ENCODE data around the gene FSTL4.
A peak's percentile ranks its signal among the peaks of the same experiment; 100 is the strongest.

Gene FSTL4

DNA sequence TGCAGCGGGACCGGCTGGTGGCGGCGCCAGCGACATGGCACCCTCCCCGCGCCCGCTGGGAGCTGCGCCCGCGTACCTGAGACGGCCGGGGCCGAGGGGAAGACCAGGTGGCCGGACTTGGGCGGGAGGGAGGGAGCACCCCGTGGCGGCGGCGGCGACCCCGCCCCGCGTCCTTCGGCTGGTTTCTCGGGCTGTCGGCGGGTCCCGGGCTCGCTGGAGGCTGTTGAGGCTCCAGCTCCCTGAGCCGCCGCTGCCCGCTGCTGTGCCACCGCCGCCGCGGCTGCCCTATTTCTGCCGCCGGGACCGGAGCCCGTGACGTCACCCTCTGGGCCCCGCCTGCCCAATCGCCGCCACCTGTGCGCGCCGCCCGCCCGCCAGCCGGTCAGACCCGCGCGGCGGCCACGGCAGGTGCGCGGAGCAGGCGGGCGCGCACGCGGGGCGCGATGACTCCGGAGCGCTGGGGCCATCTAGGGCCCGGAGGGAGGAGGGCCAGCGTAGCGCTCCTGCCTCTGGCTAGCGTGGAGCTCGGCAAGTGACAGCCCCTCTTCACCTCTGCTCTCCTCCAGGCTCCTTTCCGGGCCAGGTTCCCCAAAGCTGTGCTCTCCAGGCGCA lies at the start of gene FSTL4:
Gene FSTL4 (minus strand): TSS at position 293 of the 612 bp plus-strand sequence.
- no CpG with 5 or more reads among the region's 74 CpGs for WGBS (ENCODE audit: insufficient coverage, insufficient read length)
- H3K4me1 ChIP-seq (ENCODE audit: control insufficient read depth, insufficient read depth, low read length) = peaks cover 7% of the 10 kb centered on the region
- peaks cover 29% of the 10 kb centered on the region for H3K27me3 ChIP-seq (ENCODE audit: control insufficient read depth, insufficient read depth, low read length)
- no peak within 1 kb of the TSS for H3K27ac ChIP-seq (ENCODE audit: low read length)
- no peak for DNase-seq (ENCODE audit: low read depth, low spot score)
- no peaks in the 10 kb centered on the region for H3K9me3 ChIP-seq (ENCODE audit: control insufficient read depth, insufficient read depth, low read length)
- H3K36me3 ChIP-seq (ENCODE audit: control insufficient read depth, insufficient read depth, low read length) = no peaks in the 10 kb centered on the region
- peak within 1 kb of the TSS; percentile 36 for H3K4me3 ChIP-seq (ENCODE audit: low read length)

DNA sequence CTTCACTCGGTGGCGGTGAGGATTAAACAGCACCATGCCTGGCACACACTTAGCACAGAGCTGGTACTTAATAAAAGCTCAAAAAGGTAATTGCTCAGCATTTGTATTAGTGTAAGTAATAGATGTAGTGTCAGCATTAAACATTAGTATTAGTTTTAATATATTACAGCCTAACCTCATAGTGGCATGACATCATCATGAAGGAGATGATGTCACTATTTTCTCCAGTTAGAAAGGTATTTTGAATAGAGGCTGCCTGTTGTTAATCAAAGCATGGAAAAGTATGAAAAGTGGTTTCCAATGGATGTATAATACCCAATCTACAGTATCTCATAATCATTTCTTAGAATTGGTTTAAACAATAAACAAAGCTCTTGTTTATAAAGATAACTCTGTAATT lies 49.0 kb upstream of the FSTL4 start:
- H3K27me3 ChIP-seq (ENCODE audit: control insufficient read depth, insufficient read depth, low read length) = no peaks in the 10 kb centered on the region
- H3K36me3 ChIP-seq (ENCODE audit: control insufficient read depth, insufficient read depth, low read length) = no peaks in the 10 kb centered on the region
- H3K27ac ChIP-seq (ENCODE audit: low read length) = no peak overlapping the region
- H3K4me3 ChIP-seq (ENCODE audit: low read length) = no peak overlapping the region
- no CpG with 5 or more reads among the region's 2 CpGs for WGBS (ENCODE audit: insufficient coverage, insufficient read length)
- no peaks in the 10 kb centered on the region for H3K9me3 ChIP-seq (ENCODE audit: control insufficient read depth, insufficient read depth, low read length)
- no peak for DNase-seq (ENCODE audit: low read depth, low spot score)
- H3K4me1 ChIP-seq (ENCODE audit: control insufficient read depth, insufficient read depth, low read length) = no peaks in the 10 kb centered on the region

DNA sequence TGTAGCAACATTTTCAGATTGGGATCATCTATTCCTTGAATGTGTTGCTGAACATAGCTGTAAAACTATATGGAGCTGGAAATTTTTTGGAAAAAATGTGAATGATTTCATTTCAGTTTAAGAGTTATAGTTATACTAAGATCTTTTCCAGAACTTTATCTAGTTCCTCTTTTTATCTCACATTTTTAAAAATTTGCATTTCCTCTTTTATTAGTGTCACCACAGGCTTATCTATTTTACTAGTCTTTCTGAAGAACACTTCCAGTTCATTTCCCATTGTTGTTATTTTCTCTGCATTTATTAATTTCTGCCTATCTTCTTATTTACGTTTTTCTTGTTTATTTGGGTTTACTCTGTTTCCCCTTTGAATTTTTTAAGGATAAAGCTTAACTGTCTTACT lies 46.0 kb upstream of the FSTL4 start:
- Histone ChIP-seq H3K36me3 (ENCODE audit: control insufficient read depth, insufficient read depth, low read length) (no peaks in the 10 kb centered on the region), H3K27ac (ENCODE audit: low read length) (no peak overlapping the region), H3K9me3 (ENCODE audit: control insufficient read depth, insufficient read depth, low read length) (no peaks in the 10 kb centered on the region), H3K27me3 (ENCODE audit: control insufficient read depth, insufficient read depth, low read length) (no peaks in the 10 kb centered on the region), H3K4me3 (ENCODE audit: low read length) (no peak overlapping the region), H3K4me1 (ENCODE audit: control insufficient read depth, insufficient read depth, low read length) (no peaks in the 10 kb centered on the region)
- WGBS (ENCODE audit: insufficient coverage, insufficient read length) = no CpG with 5 or more reads among the region's 1 CpG
- DNase-seq (ENCODE audit: low read depth, low spot score) = no peak

DNA sequence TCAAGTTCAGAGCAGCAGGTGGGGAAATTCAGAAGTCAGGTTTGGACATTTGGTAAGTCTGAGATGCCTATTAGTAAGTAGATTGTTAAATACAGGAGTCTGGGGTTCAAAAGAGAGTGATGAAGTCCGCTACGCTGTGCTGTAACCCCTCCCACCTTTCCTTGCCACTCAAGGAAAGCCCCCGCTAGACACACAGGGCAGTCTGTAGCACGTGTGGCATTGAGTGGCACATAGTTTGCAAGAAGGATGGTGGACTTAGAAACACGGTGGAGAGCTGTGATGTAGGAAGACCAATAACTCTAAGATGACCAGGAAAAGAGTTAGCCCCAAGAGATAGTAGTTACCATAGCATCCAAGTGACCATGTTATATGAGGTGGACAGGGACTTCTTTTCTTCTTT lies 44.7 kb upstream of the FSTL4 start:
- H3K9me3 ChIP-seq (ENCODE audit: control insufficient read depth, insufficient read depth, low read length) = no peaks in the 10 kb centered on the region
- no peaks in the 10 kb centered on the region for H3K36me3 ChIP-seq (ENCODE audit: control insufficient read depth, insufficient read depth, low read length)
- no peak overlapping the region for H3K4me3 ChIP-seq (ENCODE audit: low read length)
- no peaks in the 10 kb centered on the region for H3K4me1 ChIP-seq (ENCODE audit: control insufficient read depth, insufficient read depth, low read length)
- DNase-seq (ENCODE audit: low read depth, low spot score) = no peak
- no CpG with 5 or more reads among the region's 5 CpGs for WGBS (ENCODE audit: insufficient coverage, insufficient read length)
- H3K27ac ChIP-seq (ENCODE audit: low read length) = no peak overlapping the region
- H3K27me3 ChIP-seq (ENCODE audit: control insufficient read depth, insufficient read depth, low read length) = no peaks in the 10 kb centered on the region

DNA sequence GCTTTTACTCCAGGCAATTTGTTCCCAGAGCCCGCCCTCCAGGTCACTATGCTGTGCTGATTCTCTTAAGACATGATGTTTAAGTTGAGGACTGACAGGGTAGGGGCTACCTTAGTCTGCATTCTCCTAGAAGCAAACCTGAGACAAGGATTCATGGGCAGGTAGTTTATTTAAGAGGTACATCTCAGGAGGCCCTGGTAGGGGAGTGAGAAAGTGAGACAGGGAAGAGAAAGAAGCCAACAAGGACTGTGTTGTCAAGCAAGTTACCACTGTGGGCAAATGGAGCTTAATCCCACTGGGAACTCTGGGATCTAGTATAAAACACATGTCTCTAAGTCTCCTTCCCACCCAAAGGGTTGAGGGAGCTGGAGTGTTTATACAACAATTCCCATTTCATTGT lies 43.6 kb upstream of the FSTL4 start:
- whole genome bisulfite sequencing (ENCODE audit: insufficient coverage, insufficient read length) = no CpG with 5 or more reads among the region's 1 CpG
- H3K36me3 ChIP-seq (ENCODE audit: control insufficient read depth, insufficient read depth, low read length) = no peaks in the 10 kb centered on the region
- H3K4me3 ChIP-seq (ENCODE audit: low read length) = no peak overlapping the region
- no peaks in the 10 kb centered on the region for H3K27me3 ChIP-seq (ENCODE audit: control insufficient read depth, insufficient read depth, low read length)
- H3K27ac ChIP-seq (ENCODE audit: low read length) = no peak overlapping the region
- H3K4me1 ChIP-seq (ENCODE audit: control insufficient read depth, insufficient read depth, low read length) = no peaks in the 10 kb centered on the region
- no peaks in the 10 kb centered on the region for H3K9me3 ChIP-seq (ENCODE audit: control insufficient read depth, insufficient read depth, low read length)
- no peak for DNase-seq (ENCODE audit: low read depth, low spot score)

DNA sequence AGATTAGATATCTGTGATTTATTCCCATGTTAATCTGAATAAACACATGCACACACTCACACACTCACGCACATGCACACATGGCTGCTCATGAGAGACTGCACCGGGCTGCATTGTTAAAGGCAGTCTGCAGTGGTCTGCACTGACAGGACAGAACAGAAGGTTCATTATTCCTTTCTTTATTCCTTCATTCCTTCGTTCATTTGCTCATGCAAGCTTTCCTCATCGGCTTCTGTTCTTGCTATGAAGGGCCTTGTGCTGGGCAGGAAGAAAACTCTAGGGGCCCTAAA lies 41.4 kb upstream of the FSTL4 start:
- H3K36me3 ChIP-seq (ENCODE audit: control insufficient read depth, insufficient read depth, low read length) = no peaks in the 10 kb centered on the region
- DNase-seq (ENCODE audit: low read depth, low spot score) = no peak
- H3K27ac ChIP-seq (ENCODE audit: low read length) = no peak overlapping the region
- WGBS (ENCODE audit: insufficient coverage, insufficient read length) = no CpG with 5 or more reads among the region's 4 CpGs
- no peaks in the 10 kb centered on the region for H3K4me1 ChIP-seq (ENCODE audit: control insufficient read depth, insufficient read depth, low read length)
- H3K9me3 ChIP-seq (ENCODE audit: control insufficient read depth, insufficient read depth, low read length) = no peaks in the 10 kb centered on the region
- no peaks in the 10 kb centered on the region for H3K27me3 ChIP-seq (ENCODE audit: control insufficient read depth, insufficient read depth, low read length)
- no peak overlapping the region for H3K4me3 ChIP-seq (ENCODE audit: low read length)

DNA sequence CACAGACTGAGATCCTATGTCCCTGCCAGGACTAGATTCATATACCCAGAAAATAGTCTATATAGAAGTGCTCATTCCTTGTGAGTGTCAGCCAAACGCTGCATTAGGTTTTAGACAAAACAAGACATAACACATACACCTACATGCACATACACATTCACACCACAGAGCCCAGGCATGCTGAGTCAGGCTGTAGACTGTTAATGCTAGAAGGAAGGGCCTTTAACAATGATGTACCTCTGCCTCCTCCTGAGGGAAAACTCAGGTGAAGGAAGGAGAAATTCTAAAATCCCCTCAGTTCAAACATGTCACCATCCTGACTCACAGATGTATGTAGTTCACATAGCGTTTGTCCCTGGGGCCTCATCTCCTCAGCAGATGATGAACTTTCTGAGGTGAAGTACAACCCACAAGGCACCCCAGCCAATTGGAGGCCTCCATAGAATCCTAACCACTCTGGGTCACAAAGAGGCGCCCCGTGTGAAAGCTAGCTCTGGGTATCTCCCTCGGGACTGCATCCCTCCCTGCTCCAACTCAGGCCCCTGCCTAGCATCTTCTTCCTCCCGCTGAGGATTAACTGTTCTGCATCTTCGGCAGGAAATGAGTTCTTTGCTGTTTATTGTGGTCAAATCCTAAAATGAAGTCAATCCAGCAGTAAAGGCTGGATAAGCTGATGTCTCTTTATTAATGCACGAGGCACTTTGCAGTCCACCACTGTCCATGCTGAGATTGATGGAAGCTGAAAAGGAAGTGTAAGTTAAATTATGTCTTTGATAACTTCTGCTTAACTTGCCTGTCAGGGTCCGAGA lies 40.8 kb upstream of the FSTL4 start:
- H3K4me1 ChIP-seq (ENCODE audit: control insufficient read depth, insufficient read depth, low read length) = no peaks in the 10 kb centered on the region
- H3K36me3 ChIP-seq (ENCODE audit: control insufficient read depth, insufficient read depth, low read length) = no peaks in the 10 kb centered on the region
- no peak for DNase-seq (ENCODE audit: low read depth, low spot score)
- no peaks in the 10 kb centered on the region for H3K9me3 ChIP-seq (ENCODE audit: control insufficient read depth, insufficient read depth, low read length)
- no peak overlapping the region for H3K4me3 ChIP-seq (ENCODE audit: low read length)
- no CpG with 5 or more reads among the region's 9 CpGs for WGBS (ENCODE audit: insufficient coverage, insufficient read length)
- H3K27ac ChIP-seq (ENCODE audit: low read length) = no peak overlapping the region
- H3K27me3 ChIP-seq (ENCODE audit: control insufficient read depth, insufficient read depth, low read length) = no peaks in the 10 kb centered on the region

DNA sequence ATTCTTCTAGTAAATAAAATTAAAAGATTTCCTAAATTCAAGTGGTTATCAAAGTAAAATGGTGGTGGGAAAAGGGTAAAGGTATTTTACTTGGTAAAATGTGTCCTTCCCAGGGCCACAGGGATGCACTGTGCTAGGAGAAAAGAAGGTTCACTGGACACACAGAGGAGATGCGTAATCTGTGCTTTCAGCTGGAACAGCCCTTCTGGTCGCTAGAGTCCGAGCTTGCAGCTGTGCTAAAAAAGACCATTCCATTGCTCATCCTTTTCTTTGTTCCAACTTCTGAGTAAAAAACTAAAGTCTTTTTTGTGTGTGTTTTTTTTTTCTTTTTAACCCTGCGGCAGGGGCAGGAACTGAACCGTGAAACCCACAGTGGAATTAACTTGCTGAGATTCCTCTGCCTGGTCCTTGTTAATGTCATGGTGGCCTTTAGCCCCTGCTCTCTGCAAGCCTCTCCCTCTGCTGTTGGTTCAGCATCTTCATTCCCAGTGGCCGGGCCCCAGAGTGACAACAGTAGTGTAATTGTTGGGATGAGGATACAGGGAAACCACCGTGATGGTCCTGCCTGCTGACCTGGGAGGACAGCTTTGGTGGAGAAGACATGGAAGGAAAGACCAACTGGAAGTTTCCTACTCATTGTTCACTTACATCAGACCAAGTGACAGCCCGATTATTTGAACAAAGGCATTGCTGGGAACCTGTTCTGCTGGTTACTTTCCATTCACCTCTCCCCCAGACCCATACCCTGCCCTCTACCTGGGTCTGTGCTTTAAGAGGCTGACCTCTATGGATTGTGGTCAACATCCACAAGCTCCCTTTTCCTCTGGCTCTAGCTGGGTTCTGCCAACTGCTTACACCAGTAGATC lies 31.9 kb upstream of the FSTL4 start:
- Histone ChIP-seq H3K36me3 (ENCODE audit: control insufficient read depth, insufficient read depth, low read length) (no peaks in the 10 kb centered on the region), H3K27me3 (ENCODE audit: control insufficient read depth, insufficient read depth, low read length) (no peaks in the 10 kb centered on the region), H3K4me3 (ENCODE audit: low read length) (no peak overlapping the region), H3K9me3 (ENCODE audit: control insufficient read depth, insufficient read depth, low read length) (no peaks in the 10 kb centered on the region), H3K27ac (ENCODE audit: low read length) (no peak overlapping the region), H3K4me1 (ENCODE audit: control insufficient read depth, insufficient read depth, low read length) (no peaks in the 10 kb centered on the region)
- WGBS (ENCODE audit: insufficient coverage, insufficient read length) = no CpG with 5 or more reads among the region's 8 CpGs
- DNase-seq (ENCODE audit: low read depth, low spot score) = no peak

DNA sequence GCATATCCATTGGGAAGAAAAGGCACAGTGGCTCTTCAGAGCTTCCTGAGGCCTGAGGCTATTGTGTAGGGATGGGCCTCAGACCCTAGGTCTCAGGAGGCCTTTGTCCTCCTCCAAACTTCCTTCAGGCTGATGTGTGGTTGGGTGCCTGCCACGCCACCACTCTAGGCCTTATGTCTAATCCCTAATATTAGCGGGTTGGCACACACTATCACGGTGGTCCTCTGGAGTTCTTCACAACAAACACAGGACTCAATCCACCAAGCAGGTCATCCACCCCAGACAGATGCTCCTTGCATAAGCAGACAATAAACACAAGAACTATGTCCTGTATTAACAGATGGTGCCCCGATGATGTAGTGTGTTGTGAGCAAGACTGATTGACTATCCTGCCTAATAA lies 31.0 kb upstream of the FSTL4 start:
- Histone ChIP-seq H3K36me3 (ENCODE audit: control insufficient read depth, insufficient read depth, low read length) (no peaks in the 10 kb centered on the region), H3K4me3 (ENCODE audit: low read length) (no peak overlapping the region), H3K9me3 (ENCODE audit: control insufficient read depth, insufficient read depth, low read length) (no peaks in the 10 kb centered on the region), H3K27ac (ENCODE audit: low read length) (no peak overlapping the region), H3K4me1 (ENCODE audit: control insufficient read depth, insufficient read depth, low read length) (no peaks in the 10 kb centered on the region), H3K27me3 (ENCODE audit: control insufficient read depth, insufficient read depth, low read length) (no peaks in the 10 kb centered on the region)
- WGBS (ENCODE audit: insufficient coverage, insufficient read length) = no CpG with 5 or more reads among the region's 4 CpGs
- DNase-seq (ENCODE audit: low read depth, low spot score) = no peak

DNA sequence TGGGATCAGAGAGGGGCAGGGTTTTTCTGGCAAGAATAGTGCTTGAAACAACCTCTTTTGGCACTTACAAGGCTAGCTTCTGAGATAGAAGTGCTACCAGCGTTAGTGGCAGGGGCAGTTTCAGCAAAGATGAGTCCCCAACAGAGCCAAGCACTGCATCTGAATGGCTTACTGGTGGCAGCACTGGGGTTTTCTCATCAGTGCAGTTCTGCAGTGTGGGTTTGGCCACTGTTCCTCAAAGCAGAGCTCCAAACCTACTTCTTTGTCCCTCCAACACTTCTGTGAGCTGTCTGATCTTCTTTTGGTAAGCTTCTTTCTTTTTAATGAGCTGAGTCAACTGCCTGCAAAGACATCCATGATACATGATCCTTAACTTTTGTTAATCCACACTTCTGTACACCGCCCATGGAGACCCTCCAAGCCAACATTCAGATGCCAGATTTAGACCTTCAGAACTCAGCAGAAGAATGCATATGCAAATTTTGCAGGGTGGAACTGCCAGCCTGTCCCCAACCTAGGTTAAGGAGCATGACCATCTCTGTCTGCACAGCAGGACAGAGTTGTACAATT lies 29.9 kb upstream of the FSTL4 start:
- no peaks in the 10 kb centered on the region for H3K36me3 ChIP-seq (ENCODE audit: control insufficient read depth, insufficient read depth, low read length)
- H3K27ac ChIP-seq (ENCODE audit: low read length) = no peak overlapping the region
- no CpG with 5 or more reads among the region's 2 CpGs for WGBS (ENCODE audit: insufficient coverage, insufficient read length)
- no peak for DNase-seq (ENCODE audit: low read depth, low spot score)
- H3K27me3 ChIP-seq (ENCODE audit: control insufficient read depth, insufficient read depth, low read length) = no peaks in the 10 kb centered on the region
- no peaks in the 10 kb centered on the region for H3K9me3 ChIP-seq (ENCODE audit: control insufficient read depth, insufficient read depth, low read length)
- H3K4me1 ChIP-seq (ENCODE audit: control insufficient read depth, insufficient read depth, low read length) = no peaks in the 10 kb centered on the region
- no peak overlapping the region for H3K4me3 ChIP-seq (ENCODE audit: low read length)
